OCI-LY1 (cell line): Measurements from ENCODE around the gene FBL.

ENCODE experiments used
- H2AFZ ChIP-seq: fragments of 200-600 bp; sonication (generic), shearing (Covaris generic); 2 replicates; pipeline ENCODE4 v1.6.0; 2014; ENCODE audit warnings: antibody characterized with exemption, mild to moderate bottlenecking, low read length
- H3F3A ChIP-seq: fragments of 200-600 bp; sonication (generic), shearing (Covaris generic); 2 replicates; pipeline ENCODE4 v1.6.0; 2014; ENCODE audit warnings: mild to moderate bottlenecking, antibody characterized with exemption, low read length, moderate library complexity; ENCODE audit not compliant: insufficient read depth
- H3K27ac ChIP-seq: fragments of 200-600 bp; sonication (generic); 2 replicates; pipeline ENCODE4 v1.5.1; 2014; ENCODE audit warnings: low read length, mixed run types, mild to moderate bottlenecking, low read depth; ENCODE audit not compliant: poor library complexity, severe bottlenecking
- H3K27me3 ChIP-seq: fragments of 200-600 bp; sonication (generic); 2 replicates; pipeline ENCODE4 v1.6.0; 2014; ENCODE audit warnings: antibody characterized with exemption, mild to moderate bottlenecking, low read length, moderate library complexity; ENCODE audit not compliant: insufficient read depth
- H3K36me3 ChIP-seq: fragments of 200-600 bp; sonication (generic); 2 replicates; pipeline ENCODE4 v1.6.1; 2014; ENCODE audit warnings: mild to moderate bottlenecking, antibody characterized with exemption, low read length, moderate library complexity, mixed read lengths; ENCODE audit not compliant: insufficient read depth
- H3K4me1 ChIP-seq: fragments of 200-600 bp; sonication (generic); 2 replicates; pipeline ENCODE4 v1.5.1; 2014; ENCODE audit warnings: mild to moderate bottlenecking, low read length, moderate library complexity; ENCODE audit not compliant: insufficient read depth, severe bottlenecking
- H3K4me2 ChIP-seq: fragments of 200-600 bp; sonication (generic), shearing (Covaris generic); 2 replicates; pipeline ENCODE4 v1.6.1; 2014; ENCODE audit warnings: low read length
- H3K4me3 ChIP-seq: fragments of 200-600 bp; sonication (generic); 2 replicates; pipeline ENCODE4 v1.5.1; 2014; ENCODE audit warnings: low read length, low read depth, mild to moderate bottlenecking, mixed read lengths; ENCODE audit not compliant: poor library complexity, severe bottlenecking
- H3K79me2 ChIP-seq: fragments of 200-600 bp; shearing (Covaris generic); 2 replicates; pipeline ENCODE4 v1.6.1; 2016; ENCODE audit warnings: mixed run types, low read length, mixed read lengths; ENCODE audit not compliant: insufficient read depth
- H3K9ac ChIP-seq: fragments of 200-600 bp; sonication (generic), shearing (Covaris generic); 2 replicates; pipeline ENCODE4 v1.6.1; 2014; ENCODE audit warnings: mild to moderate bottlenecking, low read length, mixed read lengths
- H3K9me2 ChIP-seq: fragments of 200-600 bp; sonication (generic), shearing (Covaris generic); 2 replicates; pipeline ENCODE4 v1.6.1; 2014; ENCODE audit warnings: low read depth, mild to moderate bottlenecking, low read length, mixed read lengths
- H3K9me3 ChIP-seq: fragments of 200-600 bp; shearing (Covaris generic); 2 replicates; pipeline ENCODE4 v1.6.1; 2014; ENCODE audit warnings: low read length, mixed read lengths
- H4K20me1 ChIP-seq: fragments of 200-600 bp; sonication (generic), shearing (Covaris generic); 2 replicates; pipeline ENCODE4 v1.6.0; 2016; ENCODE audit warnings: mild to moderate bottlenecking, low read length; ENCODE audit not compliant: insufficient read depth
- CTCF ChIP-seq: fragments of 200-600 bp; sonication (generic), shearing (Covaris generic); IDR thresholded peaks from 2 replicates; pipeline ENCODE4 v1.5.1; 2017; ENCODE audit warnings: mild to moderate bottlenecking, antibody characterized with exemption, low read length, moderate library complexity, mixed read lengths
- EZH2 ChIP-seq: fragments of 200-600 bp; sonication (generic), shearing (Covaris generic); IDR thresholded peaks from 2 replicates; pipeline ENCODE4 v1.8.0; 2017; ENCODE audit warnings: borderline replicate concordance, mixed run types, mild to moderate bottlenecking, antibody characterized with exemption, low read length, moderate library complexity, mixed read lengths

FBL gene

GRCh38 chr19:39852882-39853281, 6.7 kb upstream of the FBL start:
- Histone ChIP-seq H3K36me3 (no peaks in the 10 kb centered on the region), H3K9ac (no peak overlapping the region), H3K9me3 (no peaks in the 10 kb centered on the region), H3K4me2 (no peak overlapping the region), H2AFZ (no peak overlapping the region), H3K79me2 (no peaks in the 10 kb centered on the region), H3K4me3 (no peak overlapping the region), H3K4me1 (no peaks in the 10 kb centered on the region), H3K9me2 (no peaks in the 10 kb centered on the region), H3F3A (no peaks in the 10 kb centered on the region), H3K27me3 (no peaks in the 10 kb centered on the region), H3K27ac (no peak overlapping the region), H4K20me1 (no peaks in the 10 kb centered on the region)
- no peak for TF ChIP-seq CTCF
- TF ChIP-seq EZH2: no peak

GRCh38 chr19:39850892-39851291, 4.7 kb upstream of the FBL start:
- H3K9me3 ChIP-seq: no peaks in the 10 kb centered on the region
- no peak overlapping the region for H3K4me3 ChIP-seq
- no peaks in the 10 kb centered on the region for H4K20me1 ChIP-seq
- H3K36me3 ChIP-seq: no peaks in the 10 kb centered on the region
- peaks cover 6% of the 10 kb centered on the region for H3K4me1 ChIP-seq
- H2AFZ ChIP-seq: no peak overlapping the region
- no peak for TF ChIP-seq EZH2
- no peak for TF ChIP-seq CTCF
- H3F3A ChIP-seq: no peaks in the 10 kb centered on the region
- no peaks in the 10 kb centered on the region for H3K27me3 ChIP-seq
- H3K27ac ChIP-seq: no peak overlapping the region
- H3K9ac ChIP-seq: no peak overlapping the region
- H3K4me2 ChIP-seq: no peak overlapping the region
- H3K9me2 ChIP-seq: no peaks in the 10 kb centered on the region
- H3K79me2 ChIP-seq: peaks cover 2% of the 10 kb centered on the region

- peaks cover 27% of the 10 kb centered on the region for H3K79me2 ChIP-seq
- no peak overlapping the region for H3K4me3 ChIP-seq
- no peaks in the 10 kb centered on the region for H3K27me3 ChIP-seq
- no peaks in the 10 kb centered on the region for H4K20me1 ChIP-seq
- H3K9ac ChIP-seq: no peak overlapping the region
- no peaks in the 10 kb centered on the region for H3F3A ChIP-seq
- TF ChIP-seq EZH2: no peak
- TF ChIP-seq CTCF: no peak
- H3K9me2 ChIP-seq: no peaks in the 10 kb centered on the region
- H2AFZ ChIP-seq: no peak overlapping the region
- no peaks in the 10 kb centered on the region for H3K9me3 ChIP-seq
- H3K4me2 ChIP-seq: no peak overlapping the region
- H3K27ac ChIP-seq: no peak overlapping the region
- H3K36me3 ChIP-seq: no peaks in the 10 kb centered on the region
- peaks cover 24% of the 10 kb centered on the region for H3K4me1 ChIP-seq
Measured at GRCh38 chr19:39848392-39848791, 2.2 kb upstream of the FBL start.
